B cell (primary cell): ENCODE data around the gene INHBA. TPM values are rescaled to one million over a fixed set of nuclear protein-coding genes. Genes with fewer than 3 reads are reported as not detected.

Experiments used
- ATAC-seq: fragments of 200-7000 bp; cut with Tn5 transposase; one replicate; pipeline ENCODE4 v1.10.0; 2021; ENCODE audit warnings: low read depth, mild to moderate bottlenecking, moderate number of reproducible peaks, moderate library complexity
- CTCF ChIA-PET: fragments of 350-600 bp; sonication (Branson Sonifier 250); formaldehyde crosslinking; loops from one replicate; lab custom pipeline; 2021; ENCODE audit warnings: antibody characterized with exemption, inconsistent platforms; lab: Charles Lee
- POLR2A ChIA-PET: fragments of 350-600 bp; sonication (Branson Sonifier 250); formaldehyde crosslinking; loops from one replicate; lab custom pipeline; 2021; ENCODE audit warnings: antibody characterized with exemption; lab: Charles Lee
- DNase-seq: peaks from one replicate; pipeline ENCODE4 v3.0.0; 2013
- H2AFZ ChIP-seq: 2 replicates; pipeline ENCODE4 v1.6.1; 2012; ENCODE audit warnings: mild to moderate bottlenecking, low read depth, low read length; ENCODE audit not compliant: insufficient read depth, poor library complexity, severe bottlenecking
- H3K27ac ChIP-seq, 2 donors: 1 replicate in 1 of 2; 2 replicates in 1 of 2; pipeline ENCODE4 v1.5.1; 2012 to 2013; ENCODE audit warnings: low read length in 2 of 2, mild to moderate bottlenecking in 2 of 2, moderate library complexity in 1 of 2
- H3K27me3 ChIP-seq, 4 experiments: fragments of 200-600 bp in 1 of 4; sonication (generic) in 1 of 4; replicated peaks in 1 of 4; 1 replicate in 2 of 4; 2 replicates in 2 of 4; pipeline versions ENCODE4 v1.6.1 to v1.7.0; 2013 to 2016; ENCODE audit warnings: low read length in 3 of 4, mild to moderate bottlenecking in 2 of 4, mixed read lengths in 1 of 4, moderate library complexity in 1 of 4; ENCODE audit not compliant: insufficient read depth in 4 of 4, control insufficient read depth in 3 of 4; ENCODE audit errors: control extremely low read depth in 1 of 4
- H3K36me3 ChIP-seq, 2 experiments: replicated peaks in 1 of 2; 1 replicate in 1 of 2; 2 replicates in 1 of 2; pipeline versions ENCODE4 v1.6.1 to v1.7.1; 2013; ENCODE audit warnings: low read length in 1 of 2; ENCODE audit not compliant: insufficient read depth in 2 of 2, control insufficient read depth in 1 of 2; ENCODE audit errors: control extremely low read depth in 1 of 2, extremely low read depth in 1 of 2
- H3K4me1 ChIP-seq, 2 donors: fragments of 200-600 bp in 1 of 2; sonication (generic) in 1 of 2; 1 replicate in 1 of 2; 2 replicates in 1 of 2; pipeline versions ENCODE4 v1.5.1 to v1.6.1; 2013 to 2017; ENCODE audit warnings: low read length in 2 of 2; ENCODE audit not compliant: control insufficient read depth in 2 of 2, insufficient read depth in 2 of 2
- H3K4me2 ChIP-seq: replicated peaks from 2 replicates; pipeline ENCODE3; 2012; ENCODE audit warnings: mild to moderate bottlenecking, low read depth, low read length; ENCODE audit not compliant: poor library complexity, severe bottlenecking
- H3K4me3 ChIP-seq, 5 experiments: fragments of 200-600 bp in 1 of 5; sonication (generic) in 1 of 5; 1 replicate in 3 of 5; 2 replicates in 2 of 5; pipeline versions ENCODE4 v1.5.1 to v1.7.0; 2011 to 2016; ENCODE audit warnings: low read length in 4 of 5, mild to moderate bottlenecking in 4 of 5, low read depth in 2 of 5, control low read depth in 1 of 5, moderate library complexity in 1 of 5; ENCODE audit not compliant: insufficient read depth in 1 of 5; ENCODE audit errors: control extremely low read depth in 1 of 5, extremely low read depth in 1 of 5
- H3K79me2 ChIP-seq: fragments of 200-600 bp; sonication (generic); one replicate; pipeline ENCODE4 v1.6.0; 2016; ENCODE audit warnings: low read length; ENCODE audit not compliant: control insufficient read depth, insufficient read depth
- H3K9ac ChIP-seq: fragments of 200-600 bp; sonication (generic); 2 replicates; pipeline ENCODE4 v1.6.1; 2017; ENCODE audit warnings: mild to moderate bottlenecking, low read length, moderate library complexity
- H3K9me3 ChIP-seq, 3 donors: one replicate each; pipeline versions ENCODE4 v1.6.1 to v1.7.1; 2013; ENCODE audit warnings: low read length in 2 of 3; ENCODE audit not compliant: control insufficient read depth in 2 of 3, insufficient read depth in 1 of 3; ENCODE audit errors: control extremely low read depth in 1 of 3
- H4K20me1 ChIP-seq: 2 replicates; pipeline ENCODE4 v1.6.0; 2012; ENCODE audit warnings: mild to moderate bottlenecking, low read length; ENCODE audit not compliant: insufficient read depth, control insufficient read depth, poor library complexity, severe bottlenecking
- H3K27ac Mint-ChIP-seq: one replicate; pipeline ENCODE4 v1.8.0; 2021; ENCODE audit warnings: mixed read lengths
- H3K27me3 Mint-ChIP-seq: one replicate; pipeline ENCODE4 v1.8.0; 2021; ENCODE audit warnings: mixed read lengths
- H3K4me1 Mint-ChIP-seq: one replicate; pipeline ENCODE4 v1.8.0; 2021; ENCODE audit warnings: mixed read lengths
- H3K4me3 Mint-ChIP-seq: one replicate; pipeline ENCODE4 v1.8.0; 2021; ENCODE audit warnings: mixed read lengths
- H3K9me3 Mint-ChIP-seq: one replicate; pipeline ENCODE4 v1.8.0; 2022; ENCODE audit warnings: mixed read lengths; ENCODE audit not compliant: insufficient read depth
- EZH2 ChIP-seq: IDR thresholded peaks from 2 replicates; pipeline ENCODE4 v1.6.1; 2012; ENCODE audit warnings: borderline replicate concordance, low read depth, mild to moderate bottlenecking, moderate library complexity, low read length; ENCODE audit not compliant: insufficient read depth, poor library complexity, severe bottlenecking
- WGBS: methylation state at CpG from one replicate; pipeline ENCODE4 v1.1.5; 2013; ENCODE audit warnings: missing lambda C conversion rate; ENCODE audit not compliant: insufficient coverage; 5-methylcytosine and 5-hydroxymethylcytosine counted together
- intact Hi-C: fragments of 100-400 bp; cut with micrococcal nuclease; formaldehyde crosslinking; loops from one replicate; pipeline ENCODE4 v1.10.0; 2022
- polyA plus RNA-seq: library from polyadenylated mRNA; depleted of rRNA; stranded (reverse); fragments of >200 nt; gene quantifications from 2 replicates; pipeline ENCODE4 v1.2.3, GENCODE V29; 2012
- total RNA-seq, 2 donors: library from RNA; stranded (reverse); fragments of 120-200 nt in 1 of 2; gene quantifications; 1 replicate in 1 of 2; 2 replicates in 1 of 2; pipeline versions ENCODE4 v1.2.3 to v1.2.4, GENCODE V29; 2013 to 2022
- TF ChIP-seq, protein P1 (sequence below): fragments of 200-600 bp; IDR thresholded peaks from one replicate; pipeline ENCODE4 v1.8.0; 2022; ENCODE audit warnings: antibody characterized with exemption, mild to moderate bottlenecking

INHBA gene
- total and polyA plus RNA-seq, 2 donors (not counting 1 experiment from before 2014, with no cell fraction given) = not detected

DNA sequence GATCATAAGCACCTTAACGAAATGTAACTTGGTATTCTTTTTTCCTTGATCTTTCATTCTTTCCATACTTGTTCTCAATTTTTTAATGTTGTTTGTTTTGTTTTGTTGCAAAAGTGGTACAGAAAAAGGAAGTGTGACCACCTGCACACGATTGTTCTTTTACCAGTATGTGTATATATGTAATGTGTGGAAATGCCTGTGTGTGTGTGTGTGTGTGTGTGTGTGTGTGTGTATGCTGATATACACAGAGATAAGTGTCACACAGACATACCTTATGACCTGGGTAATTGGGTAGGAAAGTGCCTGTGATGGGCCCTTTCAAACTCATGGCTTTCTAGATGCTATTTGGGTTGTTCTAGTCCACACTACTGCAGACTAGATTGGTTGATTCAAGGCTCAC lies 14.0 kb downstream of the INHBA start:
- Mint-ChIP-seq H3K9me3 (no peaks in the 10 kb centered on the region), H3K4me1 (peaks cover 4% of the 10 kb centered on the region), H3K4me3 (no peak overlapping the region), H3K27ac (no peak overlapping the region), H3K27me3 (peaks cover 13% of the 10 kb centered on the region)
- POLR2A ChIA-PET = no interaction called here
- Histone ChIP-seq H3K27me3 (peaks cover 0 to 7% (median 0%) of the 10 kb centered on the region in 4 experiments), H3K9me3 (no peaks in the 10 kb centered on the region), H3K4me3 (no peak overlapping the region), H2AFZ (no peak overlapping the region), H3K79me2 (no peaks in the 10 kb centered on the region), H4K20me1 (no peaks in the 10 kb centered on the region), H3K36me3 (no peaks in the 10 kb centered on the region), H3K4me2 (no peak overlapping the region), H3K9ac (no peak overlapping the region), H3K27ac (no peak overlapping the region), H3K4me1 (peaks cover 4% of the 10 kb centered on the region in 2 donors)
- DNase-seq (no peak), ATAC-seq (no peak)
- no CpG with 5 or more reads among the region's 2 CpGs for whole genome bisulfite sequencing
- CTCF ChIA-PET = no interaction called here
- TF ChIP-seq, protein P1, sequence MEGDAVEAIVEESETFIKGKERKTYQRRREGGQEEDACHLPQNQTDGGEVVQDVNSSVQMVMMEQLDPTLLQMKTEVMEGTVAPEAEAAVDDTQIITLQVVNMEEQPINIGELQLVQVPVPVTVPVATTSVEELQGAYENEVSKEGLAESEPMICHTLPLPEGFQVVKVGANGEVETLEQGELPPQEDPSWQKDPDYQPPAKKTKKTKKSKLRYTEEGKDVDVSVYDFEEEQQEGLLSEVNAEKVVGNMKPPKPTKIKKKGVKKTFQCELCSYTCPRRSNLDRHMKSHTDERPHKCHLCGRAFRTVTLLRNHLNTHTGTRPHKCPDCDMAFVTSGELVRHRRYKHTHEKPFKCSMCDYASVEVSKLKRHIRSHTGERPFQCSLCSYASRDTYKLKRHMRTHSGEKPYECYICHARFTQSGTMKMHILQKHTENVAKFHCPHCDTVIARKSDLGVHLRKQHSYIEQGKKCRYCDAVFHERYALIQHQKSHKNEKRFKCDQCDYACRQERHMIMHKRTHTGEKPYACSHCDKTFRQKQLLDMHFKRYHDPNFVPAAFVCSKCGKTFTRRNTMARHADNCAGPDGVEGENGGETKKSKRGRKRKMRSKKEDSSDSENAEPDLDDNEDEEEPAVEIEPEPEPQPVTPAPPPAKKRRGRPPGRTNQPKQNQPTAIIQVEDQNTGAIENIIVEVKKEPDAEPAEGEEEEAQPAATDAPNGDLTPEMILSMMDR = no peak
- TF ChIP-seq EZH2 = no peak
- intact Hi-C loops = no loop called here

DNA sequence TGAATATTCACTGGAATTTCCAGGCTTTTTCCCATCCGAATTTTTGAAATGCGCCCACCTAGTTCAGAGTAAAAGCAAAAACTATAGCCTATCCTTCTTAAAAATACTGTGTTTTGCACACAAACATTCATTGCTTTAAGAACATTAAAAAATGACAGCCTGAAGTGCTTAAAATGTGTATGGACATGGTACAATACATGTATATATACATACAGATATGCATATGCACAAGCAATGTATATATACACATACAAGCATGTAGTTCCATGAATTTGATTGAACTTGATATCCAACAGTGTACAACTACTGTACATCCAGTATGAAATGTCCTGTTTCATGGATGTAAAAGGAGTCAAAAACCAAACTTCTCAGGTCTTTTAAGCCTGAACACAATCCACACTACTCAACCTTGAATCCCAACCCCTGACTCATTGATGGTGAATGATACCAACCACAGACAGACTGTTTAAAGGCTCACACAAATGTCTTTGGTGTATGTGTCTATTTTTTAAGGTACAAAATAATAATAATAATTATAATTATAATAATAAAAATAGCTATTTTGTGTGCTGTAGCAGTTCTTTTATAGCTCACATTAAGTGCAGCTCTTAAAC lies 14.8 kb downstream of the INHBA start:
- intact Hi-C loops = no loop called here
- WGBS = no CpG with 5 or more reads among the region's 2 CpGs
- POLR2A ChIA-PET = no interaction called here
- H3K4me1 Mint-ChIP-seq = peaks cover 4% of the 10 kb centered on the region
- no peak for DNase-seq
- no peaks in the 10 kb centered on the region for H3K9me3 Mint-ChIP-seq
- CTCF ChIA-PET = interaction anchor here (2.5 kb wide), 1 partner anchor 8 kb away, joined by 7 read pairs; no protein-coding TSS in a partner anchor
- H3K27ac Mint-ChIP-seq = no peak overlapping the region
- no peak for ATAC-seq
- peaks cover 9% of the 10 kb centered on the region for H3K27me3 Mint-ChIP-seq
- no peaks in the 10 kb centered on the region for H3K36me3 ChIP-seq
- H3K4me2 ChIP-seq = no peak overlapping the region
- no peaks in the 10 kb centered on the region for H3K79me2 ChIP-seq
- H3K4me3 Mint-ChIP-seq = no peak overlapping the region
- H3K27me3 ChIP-seq = peaks cover 0 to 2% (median 0%) of the 10 kb centered on the region in 4 experiments
- TF ChIP-seq, protein P1 = no peak
- no peak for TF ChIP-seq EZH2
- H3K9me3 ChIP-seq = no peaks in the 10 kb centered on the region
- no peak overlapping the region for H3K27ac ChIP-seq
- H3K4me1 ChIP-seq = peaks cover 4% of the 10 kb centered on the region in 2 donors
- no peaks in the 10 kb centered on the region for H4K20me1 ChIP-seq
- H3K9ac ChIP-seq = no peak overlapping the region
- no peak overlapping the region for H3K4me3 ChIP-seq
- H2AFZ ChIP-seq = no peak overlapping the region
